Measurements from ENCODE around the gene PRICKLE1.
A peak's percentile ranks its signal among the peaks of the same experiment; 100 is the strongest.

The PRICKLE1 gene

GRCh38 chr12:42589465-42590329, at the start of gene PRICKLE1:
PRICKLE1 (minus strand) TSS chr12:42589746; CDS start chr12:42472516, 117,230 bp downstream.
- Histone ChIP-seq H3K4me3 (ENCODE audit: low read depth in 1 of 2, low read length in 2 of 2) (peak within 1 kb of the TSS; percentile 72 to 91), H3K27me3 (ENCODE audit: low read depth, low read length) (peaks cover 21% of the 10 kb centered on the region), H3K36me3 (ENCODE audit: control insufficient read depth in 1 of 2, insufficient read depth in 2 of 2, low read length in 2 of 2) (no peaks in the 10 kb centered on the region), H3K9me3 (ENCODE audit: control insufficient read depth in 1 of 2, low read length in 2 of 2) (no peaks in the 10 kb centered on the region), H3K4me1 (ENCODE audit: control insufficient read depth in 1 of 2, insufficient read depth in 2 of 2, low read length in 2 of 2) (peaks cover 4 to 29% of the 10 kb centered on the region in 2 donors), H3K27ac (ENCODE audit: low read length) (peak within 1 kb of the TSS; percentile 16)

- no peak overlapping the region for H3K4me3 ChIP-seq (ENCODE audit: low read depth in 1 of 2, low read length in 2 of 2)
- no peaks in the 10 kb centered on the region for H3K36me3 ChIP-seq (ENCODE audit: control insufficient read depth in 1 of 2, insufficient read depth in 2 of 2, low read length in 2 of 2)
- no peaks in the 10 kb centered on the region for H3K4me1 ChIP-seq (ENCODE audit: control insufficient read depth in 1 of 2, insufficient read depth in 2 of 2, low read length in 2 of 2)
- H3K9me3 ChIP-seq (ENCODE audit: control insufficient read depth in 1 of 2, low read length in 2 of 2), result no peaks in the 10 kb centered on the region
- no peaks in the 10 kb centered on the region for H3K27me3 ChIP-seq (ENCODE audit: low read depth, low read length)
- H3K27ac ChIP-seq (ENCODE audit: low read length), result no peak overlapping the region
Measured at GRCh38 chr12:42638697-42639096, 49.2 kb upstream of the PRICKLE1 start.

- H3K27me3 ChIP-seq (ENCODE audit: low read depth, low read length), result no peaks in the 10 kb centered on the region
- no peaks in the 10 kb centered on the region for H3K4me1 ChIP-seq (ENCODE audit: control insufficient read depth in 1 of 2, insufficient read depth in 2 of 2, low read length in 2 of 2)
- no peaks in the 10 kb centered on the region for H3K36me3 ChIP-seq (ENCODE audit: control insufficient read depth in 1 of 2, insufficient read depth in 2 of 2, low read length in 2 of 2)
- no peaks in the 10 kb centered on the region for H3K9me3 ChIP-seq (ENCODE audit: control insufficient read depth in 1 of 2, low read length in 2 of 2)
- H3K4me3 ChIP-seq (ENCODE audit: low read depth in 1 of 2, low read length in 2 of 2), result no peak overlapping the region
- no peak overlapping the region for H3K27ac ChIP-seq (ENCODE audit: low read length)
Measured at GRCh38 chr12:42638011-42638410, 48.5 kb upstream of the PRICKLE1 start.

- Histone ChIP-seq H3K27me3 (ENCODE audit: low read depth, low read length) (no peaks in the 10 kb centered on the region), H3K4me1 (ENCODE audit: control insufficient read depth in 1 of 2, insufficient read depth in 2 of 2, low read length in 2 of 2) (no peaks in the 10 kb centered on the region), H3K27ac (ENCODE audit: low read length) (no peak overlapping the region), H3K9me3 (ENCODE audit: control insufficient read depth in 1 of 2, low read length in 2 of 2) (no peaks in the 10 kb centered on the region), H3K36me3 (ENCODE audit: control insufficient read depth in 1 of 2, insufficient read depth in 2 of 2, low read length in 2 of 2) (no peaks in the 10 kb centered on the region), H3K4me3 (ENCODE audit: low read depth in 1 of 2, low read length in 2 of 2) (no peak overlapping the region)
Measured at GRCh38 chr12:42636993-42637392, 47.4 kb upstream of the PRICKLE1 start.

GRCh38 chr12:42633594-42633993, 44.0 kb upstream of the PRICKLE1 start:
- no peak overlapping the region for H3K4me3 ChIP-seq (ENCODE audit: low read depth in 1 of 2, low read length in 2 of 2)
- H3K36me3 ChIP-seq (ENCODE audit: control insufficient read depth in 1 of 2, insufficient read depth in 2 of 2, low read length in 2 of 2), result no peaks in the 10 kb centered on the region
- H3K9me3 ChIP-seq (ENCODE audit: control insufficient read depth in 1 of 2, low read length in 2 of 2), result no peaks in the 10 kb centered on the region
- peaks cover 0 to 2% of the 10 kb centered on the region in 2 donors for H3K4me1 ChIP-seq (ENCODE audit: control insufficient read depth in 1 of 2, insufficient read depth in 2 of 2, low read length in 2 of 2)
- no peaks in the 10 kb centered on the region for H3K27me3 ChIP-seq (ENCODE audit: low read depth, low read length)
- no peak overlapping the region for H3K27ac ChIP-seq (ENCODE audit: low read length)

- Histone ChIP-seq H3K27me3 (ENCODE audit: low read depth, low read length) (no peaks in the 10 kb centered on the region), H3K36me3 (ENCODE audit: control insufficient read depth in 1 of 2, insufficient read depth in 2 of 2, low read length in 2 of 2) (no peaks in the 10 kb centered on the region), H3K9me3 (ENCODE audit: control insufficient read depth in 1 of 2, low read length in 2 of 2) (no peaks in the 10 kb centered on the region), H3K4me1 (ENCODE audit: control insufficient read depth in 1 of 2, insufficient read depth in 2 of 2, low read length in 2 of 2) (peaks cover 0 to 2% of the 10 kb centered on the region in 2 donors), H3K4me3 (ENCODE audit: low read depth in 1 of 2, low read length in 2 of 2) (no peak overlapping the region), H3K27ac (ENCODE audit: low read length) (no peak overlapping the region)
Measured at GRCh38 chr12:42631513-42631912, 42.0 kb upstream of the PRICKLE1 start.

GRCh38 chr12:42630314-42630713, 40.8 kb upstream of the PRICKLE1 start:
- peaks cover 0 to 2% of the 10 kb centered on the region in 2 donors for H3K4me1 ChIP-seq (ENCODE audit: control insufficient read depth in 1 of 2, insufficient read depth in 2 of 2, low read length in 2 of 2)

GRCh38 chr12:42627151-42627550, 37.6 kb upstream of the PRICKLE1 start:
- H3K27me3 ChIP-seq (ENCODE audit: low read depth, low read length), result no peaks in the 10 kb centered on the region
- no peak overlapping the region for H3K4me3 ChIP-seq (ENCODE audit: low read depth in 1 of 2, low read length in 2 of 2)
- no peaks in the 10 kb centered on the region for H3K36me3 ChIP-seq (ENCODE audit: control insufficient read depth in 1 of 2, insufficient read depth in 2 of 2, low read length in 2 of 2)
- H3K27ac ChIP-seq (ENCODE audit: low read length), result no peak overlapping the region
- H3K9me3 ChIP-seq (ENCODE audit: control insufficient read depth in 1 of 2, low read length in 2 of 2), result no peaks in the 10 kb centered on the region
- H3K4me1 ChIP-seq (ENCODE audit: control insufficient read depth in 1 of 2, insufficient read depth in 2 of 2, low read length in 2 of 2), result peaks cover 0 to 2% of the 10 kb centered on the region in 2 donors

More at GRCh38 chr12:42630314-42630713, 40.8 kb upstream of the PRICKLE1 start:
- H3K27me3 ChIP-seq (ENCODE audit: low read depth, low read length), result no peaks in the 10 kb centered on the region
- no peaks in the 10 kb centered on the region for H3K36me3 ChIP-seq (ENCODE audit: control insufficient read depth in 1 of 2, insufficient read depth in 2 of 2, low read length in 2 of 2)
- no peaks in the 10 kb centered on the region for H3K9me3 ChIP-seq (ENCODE audit: control insufficient read depth in 1 of 2, low read length in 2 of 2)
- no peak overlapping the region for H3K4me3 ChIP-seq (ENCODE audit: low read depth in 1 of 2, low read length in 2 of 2)
- H3K27ac ChIP-seq (ENCODE audit: low read length), result no peak overlapping the region

- no peaks in the 10 kb centered on the region for H3K36me3 ChIP-seq (ENCODE audit: control insufficient read depth in 1 of 2, insufficient read depth in 2 of 2, low read length in 2 of 2)
- no peak overlapping the region for H3K27ac ChIP-seq (ENCODE audit: low read length)
- no peaks in the 10 kb centered on the region for H3K4me1 ChIP-seq (ENCODE audit: control insufficient read depth in 1 of 2, insufficient read depth in 2 of 2, low read length in 2 of 2)
- H3K9me3 ChIP-seq (ENCODE audit: control insufficient read depth in 1 of 2, low read length in 2 of 2), result no peaks in the 10 kb centered on the region
- H3K27me3 ChIP-seq (ENCODE audit: low read depth, low read length), result no peaks in the 10 kb centered on the region
- no peak overlapping the region for H3K4me3 ChIP-seq (ENCODE audit: low read depth in 1 of 2, low read length in 2 of 2)
Measured at GRCh38 chr12:42625611-42626010, 36.1 kb upstream of the PRICKLE1 start.

GRCh38 chr12:42617622-42618021, 28.1 kb upstream of the PRICKLE1 start:
- H3K4me3 ChIP-seq (ENCODE audit: low read depth in 1 of 2, low read length in 2 of 2), result no peak overlapping the region
- no peak overlapping the region for H3K27ac ChIP-seq (ENCODE audit: low read length)
- no peaks in the 10 kb centered on the region for H3K4me1 ChIP-seq (ENCODE audit: control insufficient read depth in 1 of 2, insufficient read depth in 2 of 2, low read length in 2 of 2)
- H3K27me3 ChIP-seq (ENCODE audit: low read depth, low read length), result no peaks in the 10 kb centered on the region
- peaks cover 7 to 8% of the 10 kb centered on the region in 2 donors for H3K9me3 ChIP-seq (ENCODE audit: control insufficient read depth in 1 of 2, low read length in 2 of 2)
- H3K36me3 ChIP-seq (ENCODE audit: control insufficient read depth in 1 of 2, insufficient read depth in 2 of 2, low read length in 2 of 2), result no peaks in the 10 kb centered on the region

GRCh38 chr12:42615006-42615405, 25.5 kb upstream of the PRICKLE1 start:
- peaks cover 0 to 8% of the 10 kb centered on the region in 2 donors for H3K4me1 ChIP-seq (ENCODE audit: control insufficient read depth in 1 of 2, insufficient read depth in 2 of 2, low read length in 2 of 2)
- H3K9me3 ChIP-seq (ENCODE audit: control insufficient read depth in 1 of 2, low read length in 2 of 2), result peaks cover 7 to 8% of the 10 kb centered on the region in 2 donors
- no peaks in the 10 kb centered on the region for H3K36me3 ChIP-seq (ENCODE audit: control insufficient read depth in 1 of 2, insufficient read depth in 2 of 2, low read length in 2 of 2)
- no peaks in the 10 kb centered on the region for H3K27me3 ChIP-seq (ENCODE audit: low read depth, low read length)
- H3K4me3 ChIP-seq (ENCODE audit: low read depth in 1 of 2, low read length in 2 of 2), result no peak overlapping the region
- H3K27ac ChIP-seq (ENCODE audit: low read length), result no peak overlapping the region

Measured in muscle layer of duodenum (tissue), 2 donors.